ENCODE data around the gene LCE1B.

Gene LCE1B

DNA sequence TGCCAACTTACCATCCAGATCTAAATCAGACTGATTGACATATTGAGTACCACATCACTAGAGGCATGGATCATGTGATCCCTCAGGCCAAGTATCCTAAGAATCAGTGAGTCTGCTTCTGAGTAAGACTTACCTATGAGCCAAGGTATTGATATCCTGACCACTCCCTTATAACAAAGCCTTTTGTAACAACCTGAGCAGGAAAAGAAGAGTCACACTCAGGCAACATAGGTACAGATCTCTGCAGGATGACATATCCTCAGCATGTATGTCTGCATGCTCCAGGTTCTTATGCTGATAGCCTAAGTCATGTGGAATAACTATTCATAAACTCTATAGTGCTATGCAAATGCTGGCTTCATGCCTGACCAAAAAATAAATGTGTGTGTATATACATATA is 13.2 kb downstream of the LCE1B start:
- Histone ChIP-seq H3K4me1 (ENCODE audit: control insufficient read depth, low read length) (no peaks in the 10 kb centered on the region), H3K4me3 (ENCODE audit: low read length) (no peak overlapping the region), H3K4me2 (ENCODE audit: low read length) (no peak overlapping the region), H3K9me2 (replicated peaks; ENCODE audit: control insufficient read depth, low read length) (no peaks in the 10 kb centered on the region), H3K9me3 (ENCODE audit: control insufficient read depth, insufficient read depth, low read length) (no peaks in the 10 kb centered on the region), H3K27ac (ENCODE audit: low read depth, low read length) (no peak overlapping the region), H3K27me3 (ENCODE audit: control insufficient read depth, low read length) (peaks cover 3% of the 10 kb centered on the region; the same call in 1 of the 2 replicates), H3K36me3 (ENCODE audit: control insufficient read depth, low read length) (no peaks in the 10 kb centered on the region), H4K20me1 (ENCODE audit: control insufficient read depth, insufficient read depth, low read depth, low read length) (no peaks in the 10 kb centered on the region), H3K79me2 (ENCODE audit: control insufficient read depth, low read length) (no peaks in the 10 kb centered on the region), H3F3A (ENCODE audit: control insufficient read depth, insufficient read depth) (no peaks in the 10 kb centered on the region)
- TF ChIP-seq CTCF (IDR thresholded peaks at IDR 0.05; ENCODE audit: low read depth, low read length, poor library complexity, severe bottlenecking) = no peak
- TF ChIP-seq EZH2phosphoT487 (IDR thresholded peaks at IDR 0.05; ENCODE audit: borderline replicate concordance, low read length) = no peak

- Histone ChIP-seq H3K27ac (ENCODE audit: low read depth, low read length) (no peak within 1 kb of the TSS), H3K4me1 (ENCODE audit: control insufficient read depth, low read length) (no peaks in the 10 kb centered on the region), H3K4me3 (ENCODE audit: low read length) (no peak within 1 kb of the TSS), H3K36me3 (ENCODE audit: control insufficient read depth, low read length) (no peaks in the 10 kb centered on the region), H3K4me2 (ENCODE audit: low read length) (no peak within 1 kb of the TSS), H3K9me3 (ENCODE audit: control insufficient read depth, insufficient read depth, low read length) (no peaks in the 10 kb centered on the region), H4K20me1 (ENCODE audit: control insufficient read depth, insufficient read depth, low read depth, low read length) (no peaks in the 10 kb centered on the region), H3K9me2 (replicated peaks; ENCODE audit: control insufficient read depth, low read length) (no peaks in the 10 kb centered on the region), H3K79me2 (ENCODE audit: control insufficient read depth, low read length) (no peaks in the 10 kb centered on the region), H3K27me3 (ENCODE audit: control insufficient read depth, low read length) (peaks cover 3% of the 10 kb centered on the region; the same call in 1 of the 2 replicates), H3F3A (ENCODE audit: control insufficient read depth, insufficient read depth) (no peaks in the 10 kb centered on the region)
- TF ChIP-seq EZH2phosphoT487 (IDR thresholded peaks at IDR 0.05; ENCODE audit: borderline replicate concordance, low read length) = no peak
Measured at GRCh38 chr1:152827173-152827572, 15.4 kb downstream of the LCE1B start, which contains the start of gene LCE1A. TSS of gene LCE1A (plus strand) at chr1:152827473. CDS start at chr1:152827473, 0 bp downstream.

DNA sequence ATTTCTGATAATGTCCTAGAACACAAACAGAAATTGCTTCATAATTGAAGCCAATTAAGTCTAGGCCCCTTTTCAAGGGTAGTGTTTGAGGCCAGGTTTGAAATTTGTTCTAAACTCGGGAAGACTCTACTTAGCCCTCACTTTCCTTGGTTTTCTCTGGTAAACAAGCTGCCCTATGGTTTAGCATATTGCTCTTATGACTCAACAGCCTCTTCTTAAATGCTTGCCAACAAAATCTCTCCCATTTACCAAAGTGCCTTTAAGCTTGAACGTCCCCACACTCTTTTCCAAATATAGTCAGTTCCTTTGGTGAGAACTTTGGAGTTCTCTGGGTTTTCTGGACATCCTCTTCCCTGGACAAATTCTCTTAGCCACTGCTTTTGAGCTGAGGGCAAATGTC is 25.1 kb downstream of the LCE1B start:
- Histone ChIP-seq H3K27ac (ENCODE audit: low read depth, low read length) (no peak overlapping the region), H3F3A (ENCODE audit: control insufficient read depth, insufficient read depth) (no peaks in the 10 kb centered on the region), H3K36me3 (ENCODE audit: control insufficient read depth, low read length) (no peaks in the 10 kb centered on the region), H3K9me2 (replicated peaks; ENCODE audit: control insufficient read depth, low read length) (no peaks in the 10 kb centered on the region), H3K4me1 (ENCODE audit: control insufficient read depth, low read length) (no peaks in the 10 kb centered on the region), H3K4me2 (ENCODE audit: low read length) (no peak overlapping the region), H4K20me1 (ENCODE audit: control insufficient read depth, insufficient read depth, low read depth, low read length) (no peaks in the 10 kb centered on the region), H3K27me3 (ENCODE audit: control insufficient read depth, low read length) (peaks cover 4% of the 10 kb centered on the region; the same call in 1 of the 2 replicates), H3K4me3 (ENCODE audit: low read length) (no peak overlapping the region), H3K9me3 (ENCODE audit: control insufficient read depth, insufficient read depth, low read length) (no peaks in the 10 kb centered on the region), H3K79me2 (ENCODE audit: control insufficient read depth, low read length) (no peaks in the 10 kb centered on the region)
- TF ChIP-seq EZH2phosphoT487 (IDR thresholded peaks at IDR 0.05; ENCODE audit: borderline replicate concordance, low read length) (no peak), CTCF (IDR thresholded peaks at IDR 0.05; ENCODE audit: low read depth, low read length, poor library complexity, severe bottlenecking) (no peak)

DNA sequence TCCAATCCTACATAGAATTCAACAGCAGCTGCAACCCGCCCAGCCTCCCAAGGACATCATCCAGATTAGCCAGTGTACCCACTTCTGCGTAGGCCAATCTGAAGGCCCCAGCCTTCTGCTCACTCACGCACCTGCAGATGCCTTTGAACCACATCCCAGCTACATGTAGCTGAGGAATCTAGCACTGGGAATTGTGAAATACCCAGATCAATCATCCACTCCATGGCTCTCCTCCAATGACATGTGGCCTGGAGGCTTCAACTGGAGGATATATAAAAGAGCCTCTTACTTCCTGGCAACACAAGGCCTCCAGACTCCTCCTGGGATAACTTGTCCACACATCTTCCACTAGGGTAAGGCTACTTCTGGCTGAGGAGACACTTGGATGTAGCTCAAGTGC is 30.8 kb downstream of the LCE1B start, which contains the start of gene LCE6A:
TSS of gene LCE6A (plus strand) at position 301 of the 400 bp plus-strand sequence. CDS start 665 bp downstream, outside the sequence.
- Histone ChIP-seq H3K9me2 (replicated peaks; ENCODE audit: control insufficient read depth, low read length) (no peaks in the 10 kb centered on the region), H3K27me3 (ENCODE audit: control insufficient read depth, low read length) (peaks cover 4% of the 10 kb centered on the region; the same call in 1 of the 2 replicates), H3K4me3 (ENCODE audit: low read length) (no peak within 1 kb of the TSS), H3K4me2 (ENCODE audit: low read length) (no peak within 1 kb of the TSS), H3K27ac (ENCODE audit: low read depth, low read length) (no peak within 1 kb of the TSS), H3K36me3 (ENCODE audit: control insufficient read depth, low read length) (no peaks in the 10 kb centered on the region), H3K79me2 (ENCODE audit: control insufficient read depth, low read length) (no peaks in the 10 kb centered on the region), H3K4me1 (ENCODE audit: control insufficient read depth, low read length) (no peaks in the 10 kb centered on the region), H3F3A (ENCODE audit: control insufficient read depth, insufficient read depth) (no peaks in the 10 kb centered on the region), H4K20me1 (ENCODE audit: control insufficient read depth, insufficient read depth, low read depth, low read length) (no peaks in the 10 kb centered on the region), H3K9me3 (ENCODE audit: control insufficient read depth, insufficient read depth, low read length) (no peaks in the 10 kb centered on the region)
- TF ChIP-seq CTCF (IDR thresholded peaks at IDR 0.05; ENCODE audit: low read depth, low read length, poor library complexity, severe bottlenecking) (no peak), EZH2phosphoT487 (IDR thresholded peaks at IDR 0.05; ENCODE audit: borderline replicate concordance, low read length) (no peak)

All from DOHH2 (cell line).